WTC11 (cell line): Measurements from ENCODE around the gene VKORC1. TPM values are rescaled to one million over a fixed set of nuclear protein-coding genes. Genes with fewer than 3 reads are reported as not detected.

Experiments used
- ATAC-seq: fragments of 200-7000 bp; cut with Tn5 transposase; 2 replicates; pipeline ENCODE4 v1.10.0; 2021; ENCODE audit warnings: mild to moderate bottlenecking, moderate library complexity
- CTCF ChIA-PET: fragments of 300-600 bp; sonication (Branson Sonifier 250); formaldehyde crosslinking; loops from one replicate; lab custom pipeline; 2021; ENCODE audit warnings: antibody characterized with exemption; lab: Charles Lee
- POLR2A ChIA-PET: fragments of 350-600 bp; sonication (Branson Sonifier 250); formaldehyde crosslinking; loops from one replicate; lab custom pipeline; 2021; ENCODE audit warnings: antibody characterized with exemption; lab: Charles Lee
- DNase-seq: peaks from one replicate; pipeline ENCODE4 v3.0.0; 2021; ENCODE audit warnings: low spot score
- H3K27ac Mint-ChIP-seq: 2 replicates; pipeline ENCODE4 v1.8.0; 2021; ENCODE audit warnings: mixed read lengths
- H3K27me3 Mint-ChIP-seq: 2 replicates; pipeline ENCODE4 v1.8.0; 2021; ENCODE audit warnings: low read depth, mild to moderate bottlenecking, moderate library complexity, mixed read lengths
- H3K36me3 Mint-ChIP-seq: 2 replicates; pipeline ENCODE4 v1.8.0; 2021; ENCODE audit warnings: mixed read lengths
- H3K4me1 Mint-ChIP-seq: 2 replicates; pipeline ENCODE4 v1.8.0; 2022; ENCODE audit warnings: mixed read lengths
- H3K4me3 Mint-ChIP-seq: 2 replicates; pipeline ENCODE4 v1.8.0; 2021; ENCODE audit warnings: mild to moderate bottlenecking, moderate library complexity, mixed read lengths
- H3K9me3 Mint-ChIP-seq: 2 replicates; pipeline ENCODE4 v1.8.0; 2021; ENCODE audit warnings: mixed read lengths
- ATF2 ChIP-seq: sonication (generic); formaldehyde crosslinking; IDR thresholded peaks from 2 replicates; pipeline ENCODE4 v1.8.1; 2022; ENCODE audit warnings: low read depth, missing genetic modification reagents, borderline replicate concordance
- ATF3 ChIP-seq: sonication (generic); formaldehyde crosslinking; conservative IDR thresholded peaks from 2 replicates; pipeline ENCODE4 v1.8.1; 2022; ENCODE audit warnings: mild to moderate bottlenecking, missing genetic modification reagents
- CREB1 ChIP-seq: sonication (generic); formaldehyde crosslinking; IDR thresholded peaks from 2 replicates; pipeline ENCODE4 v1.8.0; 2023; ENCODE audit warnings: mild to moderate bottlenecking, missing genetic modification reagents
- E2F1 ChIP-seq: sonication (generic); formaldehyde crosslinking; IDR thresholded peaks from 2 replicates; pipeline ENCODE4 v1.8.0; 2022; ENCODE audit warnings: mild to moderate bottlenecking, missing genetic modification reagents
- FOXK1 ChIP-seq: sonication (generic); formaldehyde crosslinking; IDR thresholded peaks from 2 replicates; pipeline ENCODE4 v1.8.0; 2022; ENCODE audit warnings: mild to moderate bottlenecking, moderate library complexity, missing genetic modification reagents
- HMGXB4 ChIP-seq: sonication (generic); formaldehyde crosslinking; IDR thresholded peaks from 2 replicates; pipeline ENCODE4 v1.8.1; 2023; ENCODE audit warnings: mild to moderate bottlenecking, moderate library complexity, missing genetic modification reagents
- IRF2 ChIP-seq: sonication (generic); formaldehyde crosslinking; IDR thresholded peaks from 2 replicates; pipeline ENCODE4 v1.8.0; 2022; ENCODE audit warnings: low read depth, missing genetic modification reagents, borderline replicate concordance
- MXD4 ChIP-seq: fragments of 250-450 bp; sonication (Bioruptor Pico); IDR thresholded peaks from 2 replicates; pipeline ENCODE4 v1.8.0; 2021; ENCODE audit warnings: mild to moderate bottlenecking, moderate library complexity, borderline replicate concordance
- NR2C2 ChIP-seq: sonication (generic); formaldehyde crosslinking; IDR thresholded peaks from 2 replicates; pipeline ENCODE4 v1.8.0; 2022; ENCODE audit warnings: mild to moderate bottlenecking, missing genetic modification reagents
- SOX15 ChIP-seq: fragments of 250-450 bp; sonication (Bioruptor Pico); IDR thresholded peaks from 2 replicates; pipeline ENCODE4 v1.9.0; 2021; ENCODE audit warnings: mild to moderate bottlenecking
- TP53 ChIP-seq: sonication (generic); formaldehyde crosslinking; IDR thresholded peaks from 2 replicates; pipeline ENCODE4 v1.8.1; 2023; ENCODE audit warnings: mild to moderate bottlenecking, missing genetic modification reagents
- ZNF219 ChIP-seq: sonication (generic); formaldehyde crosslinking; IDR thresholded peaks from 2 replicates; pipeline ENCODE4 v1.8.0; 2023; ENCODE audit warnings: missing genetic modification reagents, mild to moderate bottlenecking, borderline replicate concordance
- ZNF281 ChIP-seq: sonication (generic); formaldehyde crosslinking; IDR thresholded peaks from 2 replicates; pipeline ENCODE4 v1.8.0; 2023; ENCODE audit warnings: mild to moderate bottlenecking, missing genetic modification reagents
- ZNF396 ChIP-seq: fragments of 250-450 bp; sonication (Bioruptor Pico); IDR thresholded peaks from 2 replicates; pipeline ENCODE4 v1.8.0; 2021; ENCODE audit warnings: mild to moderate bottlenecking, moderate library complexity, borderline replicate concordance
- ZNF671 ChIP-seq: fragments of 250-450 bp; sonication (Bioruptor Pico); IDR thresholded peaks from 2 replicates; pipeline ENCODE4 v1.8.0; 2021; ENCODE audit warnings: mild to moderate bottlenecking
- total RNA-seq: library from RNA; stranded (reverse); gene quantifications from 3 replicates; pipeline ENCODE4 v1.2.3, GENCODE V29; 2021

Gene VKORC1
- total RNA-seq, 1 experiment from 2014 or later = 85.7 TPM

GRCh38 chr16:31128711-31129567 lies 34.3 kb upstream of the VKORC1 start:
- Mint-ChIP-seq H3K36me3 (peaks cover 30% of the 10 kb centered on the region), H3K9me3 (no peaks in the 10 kb centered on the region)
- POLR2A ChIA-PET = interaction anchor here (1.1 to 1.4 kb wide), 2 partner anchors 11 to 51 kb away, joined by 3 to 6 read pairs; partner anchors contain the start of genes FUS and KAT8
- no peak for DNase-seq
- no peak for TF ChIP-seq ZNF281
- TF ChIP-seq SOX15 (CRISPR knock-in tag) = no peak
- TF ChIP-seq HMGXB4 (CRISPR knock-in tag) = no peak
- TF ChIP-seq NR2C2 (CRISPR knock-in tag) = no peak
- TF ChIP-seq, all 79 proteins: peak for 0
- Mint-ChIP-seq H3K4me3 (no peak overlapping the region), H3K27me3 (no peaks in the 10 kb centered on the region), H3K27ac (0 out of 2 replicates have a peak overlapping the region, but pooled peaks have one; percentile 66), H3K4me1 (peaks cover 36% of the 10 kb centered on the region)
- ATAC-seq = no peak
- CTCF ChIA-PET = interaction anchor here (2.6 to 3.3 kb wide), 2 partner anchors 11 to 13 kb away, joined by 12 to 25 read pairs; partner anchors contain the start of gene KAT8

GRCh38 chr16:31127182-31127581 lies 32.6 kb upstream of the VKORC1 start:
- TF ChIP-seq IRF2 (CRISPR knock-in tag) (no peak), E2F1 (CRISPR knock-in tag) (no peak), ATF3 (CRISPR knock-in tag) (no peak), TP53 (no peak), FOXK1 (CRISPR knock-in tag) (no peak), ZNF219 (CRISPR knock-in tag) (no peak), MXD4 (no peak), ZNF671 (no peak), ATF2 (CRISPR knock-in tag) (no peak), ZNF396 (no peak), CREB1 (CRISPR knock-in tag) (no peak)
- DNase-seq (no peak), ATAC-seq (no peak)
- Mint-ChIP-seq H3K4me1 (peaks cover 20% of the 10 kb centered on the region), H3K9me3 (no peaks in the 10 kb centered on the region), H3K4me3 (no peak overlapping the region), H3K36me3 (peaks cover 17% of the 10 kb centered on the region), H3K27me3 (no peaks in the 10 kb centered on the region), H3K27ac (0 out of 2 replicates have a peak overlapping the region, but pooled peaks have one; percentile 60)
- ChIA-PET CTCF (interaction anchor here (0.6 to 2.1 kb wide), 4 partner anchors 10 to 541 kb away, joined by 3 to 10 read pairs (median 3); partner anchors contain the start of gene KAT8), POLR2A (interaction anchor here (1.1 kb wide), 1 partner anchor 10 kb away, joined by 4 read pairs; the partner anchor contains the start of gene KAT8)
